GM18526 (cell line): ENCODE data around the gene NUP214.

Experiments used
- POLR2A ChIP-seq: IDR thresholded peaks from 3 replicates; pipeline ENCODE4 v1.6.1; 2011; ENCODE audit not compliant: insufficient read length; ENCODE audit errors: extremely low read depth

The NUP214 gene

GRCh38 chr9:131218370-131218769 lies 93.0 kb downstream of the NUP214 start:
- TF ChIP-seq POLR2A, result no peak

- TF ChIP-seq POLR2A, result no peak
Observed at GRCh38 chr9:131220485-131220884, 95.1 kb downstream of the NUP214 start.

GRCh38 chr9:131222460-131222859 lies 97.1 kb downstream of the NUP214 start:
- TF ChIP-seq POLR2A, result no peak

GRCh38 chr9:131226226-131226625 lies 100.8 kb downstream of the NUP214 start:
- TF ChIP-seq POLR2A, result no peak

- TF ChIP-seq POLR2A, result no peak
Observed at GRCh38 chr9:131227112-131227958, 101.9 kb downstream of the NUP214 start.

- TF ChIP-seq POLR2A, result no peak
Observed at GRCh38 chr9:131227959-131228460, 102.6 kb downstream of the NUP214 start.

GRCh38 chr9:131228988-131229387 lies 103.6 kb downstream of the NUP214 start:
- no peak for TF ChIP-seq POLR2A

- TF ChIP-seq POLR2A, result no peak
Observed at GRCh38 chr9:131233556-131233955, 108.2 kb downstream of the NUP214 start.

- TF ChIP-seq POLR2A, result no peak
Observed at GRCh38 chr9:131233995-131234394, 108.6 kb downstream of the NUP214 start.

- no peak for TF ChIP-seq POLR2A
Observed at GRCh38 chr9:131234799-131235479, 109.6 kb downstream of the NUP214 start.

- no peak for TF ChIP-seq POLR2A
Observed at GRCh38 chr9:131235480-131235851, 110.1 kb downstream of the NUP214 start.

- no peak for TF ChIP-seq POLR2A
Observed at GRCh38 chr9:131236161-131236560, 110.8 kb downstream of the NUP214 start.

GRCh38 chr9:131236761-131237160 lies 111.4 kb downstream of the NUP214 start:
- TF ChIP-seq POLR2A, result no peak

GRCh38 chr9:131237291-131237690 lies 111.9 kb downstream of the NUP214 start:
- no peak for TF ChIP-seq POLR2A

GRCh38 chr9:131237931-131238401 lies 112.6 kb downstream of the NUP214 start:
- TF ChIP-seq POLR2A, result peak; percentile 69

- TF ChIP-seq POLR2A, result no peak
Observed at GRCh38 chr9:131238402-131239021, 113.1 kb downstream of the NUP214 start.
